Fibroblast of skin of left quadriceps (primary cell): ENCODE measurements around the gene C1QTNF4.
"Not testable (repeated sequence)": the region's sequence is repeated elsewhere in the genome, so short reads cannot be mapped to it uniquely, and the experiment has no call there.

Source experiments
- DNase-seq, 2 experiments: peaks; one replicate each; pipeline ENCODE4 v3.0.0-alpha.2; 2013; ENCODE audit warnings: low read depth in 2 of 2

The C1QTNF4 gene

GRCh38 chr11:47566149-47566698 lies 28.0 kb downstream of the C1QTNF4 start:
- no peak for DNase-seq

GRCh38 chr11:47565340-47566148 lies 28.7 kb downstream of the C1QTNF4 start, which contains the start of gene PTPMT1:
TSS of gene PTPMT1 (plus strand) at chr11:47565599. CDS start at chr11:47565623, 24 bp downstream.
- DNase-seq = no peak

GRCh38 chr11:47564933-47565339 lies 29.3 kb downstream of the C1QTNF4 start:
- DNase-seq = no peak

DNA sequence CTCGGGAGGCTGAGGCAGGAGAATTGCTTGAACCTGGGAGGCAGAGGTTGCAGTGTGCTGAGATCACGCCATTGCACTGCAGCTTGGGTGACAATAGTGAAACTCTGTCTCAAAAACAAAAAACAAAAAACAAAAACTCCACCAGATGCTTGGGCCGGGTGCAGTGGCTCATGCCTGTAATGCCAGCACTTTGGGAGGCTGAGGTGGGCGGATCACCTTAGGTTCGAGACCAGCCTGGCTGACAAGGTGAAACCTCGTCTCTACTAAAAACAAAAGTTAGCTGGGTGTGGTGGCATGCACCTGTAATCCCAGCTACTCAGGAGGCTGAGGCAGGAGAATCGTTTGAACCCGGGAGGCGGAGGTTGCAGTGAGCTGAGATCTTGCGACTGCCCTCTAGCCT lies 29.8 kb downstream of the C1QTNF4 start:
- not testable (repeated sequence) for DNase-seq

DNA sequence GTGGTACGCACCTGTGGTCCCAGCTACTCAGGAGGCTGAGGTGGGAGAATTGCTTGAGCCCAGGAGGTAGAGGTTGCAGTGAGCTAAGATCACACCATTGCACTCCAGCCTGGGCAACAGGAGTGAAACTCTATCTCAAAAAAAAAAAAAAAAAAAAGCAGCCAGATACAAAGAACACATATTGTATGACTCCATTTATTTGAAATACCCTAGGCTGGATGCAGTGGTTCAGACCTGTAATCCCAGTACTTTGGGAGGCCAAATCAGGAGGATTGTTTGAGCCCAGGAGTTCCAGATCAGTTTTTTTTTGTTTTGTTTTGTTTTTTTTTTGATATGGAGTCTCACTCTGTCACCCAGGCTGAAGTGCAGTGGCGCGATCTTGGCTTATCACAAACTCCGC lies 31.8 kb downstream of the C1QTNF4 start:
- DNase-seq = not testable (repeated sequence)

DNA sequence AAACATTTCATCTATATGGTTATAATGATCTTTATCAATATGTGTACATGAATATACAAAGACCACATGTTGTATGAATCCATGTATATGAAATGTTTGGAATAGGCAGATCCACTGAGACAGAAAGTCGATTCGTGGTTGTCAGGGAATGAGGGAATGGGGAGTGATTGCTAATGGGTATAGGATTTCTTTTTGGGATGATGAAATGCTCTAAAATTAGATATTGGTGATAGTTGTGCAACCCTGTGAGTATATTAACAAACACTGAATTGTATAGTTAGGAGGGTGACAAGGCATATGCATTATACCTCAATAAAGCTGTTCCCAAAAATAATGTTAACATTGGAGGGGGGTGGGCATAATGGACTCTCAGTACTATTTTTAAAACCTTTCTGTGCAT lies 33.8 kb downstream of the C1QTNF4 start:
- no peak for DNase-seq

GRCh38 chr11:47558695-47559094 lies 35.5 kb downstream of the C1QTNF4 start:
- DNase-seq = no peak

DNA sequence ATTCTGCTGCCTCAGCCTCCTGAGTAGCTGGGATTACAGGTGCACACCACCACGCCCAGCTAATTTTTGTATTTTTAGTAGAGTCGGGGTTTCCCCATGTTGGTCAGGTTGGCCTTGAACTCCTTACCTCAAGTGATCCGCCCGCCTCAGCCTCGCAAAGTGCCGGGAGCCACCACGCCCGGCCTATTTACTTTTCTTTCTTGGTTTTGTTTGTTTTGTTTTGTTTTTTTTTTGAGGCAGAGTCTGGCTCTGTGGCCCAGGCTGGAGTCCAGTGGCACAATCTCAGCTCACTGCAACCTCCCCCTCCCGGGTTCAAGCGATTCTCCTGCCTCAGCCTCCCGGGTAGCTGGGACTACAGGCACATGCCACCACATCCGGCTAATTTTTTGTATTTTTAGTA lies 37.2 kb downstream of the C1QTNF4 start:
- DNase-seq = not testable (repeated sequence)

GRCh38 chr11:47553406-47553743 lies 40.8 kb downstream of the C1QTNF4 start:
- DNase-seq = no peak

GRCh38 chr11:47552566-47553405 lies 41.4 kb downstream of the C1QTNF4 start, which contains the start of gene CELF1:
TSS of gene CELF1 (minus strand) at chr11:47553132. CDS start at chr11:47499523, 53,609 bp downstream.
- peak; percentile 78 to 80 for DNase-seq

GRCh38 chr11:47552056-47552565 lies 42.1 kb downstream of the C1QTNF4 start:
- DNase-seq = no peak

- DNase-seq = no peak
Observed at GRCh38 chr11:47551086-47551485, 43.1 kb downstream of the C1QTNF4 start.

- DNase-seq = no peak
Observed at GRCh38 chr11:47550288-47551047, 43.7 kb downstream of the C1QTNF4 start.

DNA sequence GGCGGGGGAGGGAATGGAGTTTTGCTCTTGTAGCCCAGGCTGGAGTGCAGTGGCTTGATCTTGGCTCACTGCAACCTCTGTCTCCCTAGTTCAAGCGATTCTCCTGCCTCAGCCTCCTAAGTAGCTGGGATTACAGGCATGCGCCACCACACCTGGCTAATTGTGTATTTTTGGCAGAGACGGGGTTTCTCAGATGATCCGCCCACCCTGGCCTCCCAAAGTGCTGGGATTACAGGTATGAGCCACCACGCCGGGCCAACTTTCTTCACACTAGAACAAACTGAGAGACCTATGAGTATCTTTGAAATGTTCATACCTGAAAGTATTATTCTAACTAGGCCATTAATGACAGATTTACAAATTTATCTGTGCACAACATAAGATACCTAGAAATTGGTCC lies 47.9 kb downstream of the C1QTNF4 start:
- not testable (repeated sequence) for DNase-seq

DNA sequence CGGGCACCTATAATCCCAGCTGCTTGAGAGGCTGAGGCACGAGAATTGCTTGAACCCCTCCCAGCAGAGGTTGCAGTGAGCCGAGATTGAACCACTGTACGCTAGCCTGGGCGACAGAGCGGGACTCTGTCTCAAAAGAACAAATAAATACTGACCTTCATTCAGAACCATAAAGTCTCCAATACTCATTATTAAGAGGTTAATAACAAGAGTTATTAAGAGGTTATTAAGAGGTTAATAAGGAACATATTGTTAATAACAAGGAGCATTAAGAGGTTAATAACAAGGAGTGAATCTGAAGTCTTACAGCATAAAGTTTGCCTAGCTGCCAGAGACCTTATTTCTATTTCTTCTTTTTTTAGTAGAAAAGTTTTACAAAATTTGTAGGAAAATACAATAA lies 48.9 kb downstream of the C1QTNF4 start:
- DNase-seq = no peak

- DNase-seq = no peak
Observed at GRCh38 chr11:47541070-47541469, 53.1 kb downstream of the C1QTNF4 start.

DNA sequence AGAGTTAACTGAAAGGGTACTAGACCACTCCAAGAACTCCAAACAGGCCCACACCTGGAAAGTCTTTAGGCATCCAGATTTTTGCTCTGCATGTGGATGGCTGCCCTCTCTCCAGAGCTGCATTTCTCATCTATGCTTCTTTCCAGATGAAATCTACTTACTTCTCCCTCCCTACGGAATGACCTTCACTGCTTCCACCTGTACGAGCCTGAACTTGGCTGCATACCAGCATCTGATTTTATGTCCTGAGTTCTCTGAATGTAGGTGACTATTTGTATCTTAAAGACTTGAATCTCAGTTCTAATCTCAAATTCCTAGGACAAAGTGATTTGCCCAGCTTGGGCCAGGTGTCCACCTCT lies 54.6 kb downstream of the C1QTNF4 start:
- DNase-seq = no peak
